GM12874 (cell line): ENCODE measurements around the gene POLR3B.

Source experiments
- CTCF ChIP-seq: IDR thresholded peaks from 2 replicates; pipeline ENCODE4 v1.5.1; 2011; ENCODE audit warnings: low read depth, mild to moderate bottlenecking, control low read depth, low read length, moderate library complexity; ENCODE audit not compliant: insufficient read depth

Gene POLR3B

GRCh38 chr12:106392759-106393158, 35.2 kb downstream of the POLR3B start:
- no peak for TF ChIP-seq CTCF

DNA sequence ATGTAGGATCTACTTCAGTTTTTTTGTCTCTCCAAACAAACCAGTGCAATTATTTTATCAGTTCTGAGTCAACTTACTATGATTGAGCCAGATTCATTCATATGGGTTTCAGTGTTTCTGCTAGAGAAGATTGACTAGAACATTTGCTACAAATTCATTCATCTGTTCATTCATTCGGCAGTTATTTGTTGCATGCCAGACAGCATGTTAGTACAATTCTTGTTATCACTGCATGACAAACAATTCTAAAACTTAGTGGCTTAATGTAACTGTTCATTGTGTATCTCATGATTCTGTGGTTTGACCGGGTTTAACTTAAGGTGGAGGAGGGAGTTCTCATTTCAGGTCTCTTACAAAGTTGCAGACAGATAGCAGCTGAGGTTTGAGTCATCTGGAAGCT, 52.3 kb downstream of the POLR3B start:
- no peak for TF ChIP-seq CTCF

DNA sequence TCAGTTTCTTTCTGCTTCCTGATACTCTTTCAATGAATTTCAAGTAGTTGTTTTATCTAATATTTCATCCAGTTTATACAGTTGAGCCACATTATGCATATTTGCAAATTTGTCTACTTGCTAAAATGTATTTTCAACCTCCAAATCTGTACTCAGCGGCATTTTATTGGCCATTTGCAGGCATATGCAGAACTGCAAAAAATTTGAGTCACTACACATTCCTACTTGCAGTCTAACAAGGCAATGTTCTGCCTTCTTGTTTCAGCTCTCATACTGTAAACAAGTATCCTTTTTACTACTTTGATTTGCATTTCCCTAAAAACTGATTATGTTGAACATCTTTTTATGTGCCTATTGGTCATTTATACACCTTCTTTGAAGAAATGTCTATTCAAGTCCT, 55.0 kb downstream of the POLR3B start:
- no peak for TF ChIP-seq CTCF

GRCh38 chr12:106415134-106415533, 57.6 kb downstream of the POLR3B start:
- TF ChIP-seq CTCF, result no peak

DNA sequence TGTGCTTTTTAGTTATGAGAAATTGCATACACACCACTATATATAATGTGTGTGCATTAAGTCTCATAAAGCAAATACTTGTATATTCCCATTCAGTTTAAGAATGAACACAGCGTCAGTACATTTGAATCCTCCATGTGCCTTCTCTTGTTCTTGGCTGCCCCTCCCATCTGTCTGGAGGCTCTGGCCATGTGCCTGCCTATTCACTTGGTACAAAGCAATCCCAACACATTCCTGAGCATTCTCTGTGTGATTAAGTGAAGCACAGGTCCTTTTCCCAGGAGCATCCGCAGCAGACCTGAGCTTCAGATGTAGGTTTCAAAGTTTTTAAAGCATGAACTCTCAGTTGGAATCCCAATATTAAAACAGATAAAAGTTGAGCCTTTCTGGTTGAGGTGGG, 58.7 kb downstream of the POLR3B start:
- no peak for TF ChIP-seq CTCF

DNA sequence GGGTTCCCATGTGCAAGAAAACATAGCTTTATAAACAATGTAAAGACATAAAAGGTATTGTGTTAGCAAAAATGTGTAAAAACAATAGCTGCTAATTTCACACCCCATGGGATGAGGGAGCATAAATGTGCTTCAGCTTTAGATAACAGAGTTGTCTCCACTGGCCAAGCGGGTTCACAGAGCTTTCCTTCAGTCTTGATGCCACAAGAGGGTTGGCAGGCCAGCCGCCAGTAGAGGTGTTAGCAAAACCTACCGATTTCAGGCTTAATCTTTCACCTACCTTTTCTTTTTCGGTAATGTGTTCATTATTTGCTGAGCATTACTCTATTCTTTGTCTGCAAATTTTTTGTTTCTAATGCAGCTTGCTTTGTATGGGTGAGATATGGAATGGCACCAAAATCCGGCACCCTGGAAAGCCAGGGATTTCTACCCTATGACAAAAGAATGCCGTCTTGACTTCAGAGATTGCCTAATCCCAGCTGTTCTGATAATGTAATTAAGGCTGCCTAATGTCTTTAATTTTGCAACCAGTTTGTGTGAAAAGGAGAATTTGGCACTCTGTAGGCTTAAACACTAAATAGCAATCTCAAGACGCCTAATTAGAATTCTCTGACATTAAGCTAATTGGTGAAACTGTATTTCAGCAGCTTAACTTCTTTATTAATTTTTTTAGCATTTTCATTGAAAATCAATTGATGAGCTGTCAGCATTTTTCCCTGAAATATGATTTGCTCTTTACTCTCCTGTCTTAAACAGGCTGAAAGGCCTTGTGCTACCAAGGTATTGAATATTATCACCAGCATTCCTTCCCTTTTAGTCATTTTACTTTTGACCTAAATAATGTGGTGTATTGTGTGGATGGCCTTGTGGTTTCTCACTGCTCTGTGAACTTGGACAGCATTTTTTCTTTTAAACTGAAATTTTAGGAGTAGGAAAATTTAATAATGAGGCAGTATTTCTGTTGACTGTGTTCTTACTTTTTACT, 60.7 kb downstream of the POLR3B start:
- TF ChIP-seq CTCF, result no peak

DNA sequence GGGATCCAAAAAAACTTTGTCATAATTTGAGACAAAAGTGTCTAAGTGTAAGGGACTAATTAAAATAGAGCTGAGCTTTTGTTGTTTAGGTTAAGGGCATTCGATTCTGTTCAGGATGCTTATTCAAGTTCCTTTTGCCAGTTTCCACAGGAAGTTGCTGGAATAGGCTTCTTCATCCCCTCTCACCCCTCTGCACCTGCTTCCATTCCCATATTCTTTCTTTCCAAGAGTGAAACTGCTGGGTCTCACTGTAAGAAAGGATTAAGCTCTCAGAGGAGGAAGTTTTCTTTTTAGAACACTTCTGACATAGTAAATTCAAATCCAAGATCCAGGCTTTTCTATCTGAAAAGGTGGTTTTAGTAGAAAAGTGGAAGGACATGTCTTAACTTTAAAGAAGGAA, 61.4 kb downstream of the POLR3B start:
- no peak for TF ChIP-seq CTCF
